K562 (cell line): Measurements from ENCODE around the gene TMIGD2. TPM values are rescaled to one million over a fixed set of nuclear protein-coding genes. Genes with fewer than 3 reads are reported as not detected.
A peak's percentile ranks its signal among the peaks of the same experiment; 100 is the strongest.

ENCODE experiments used
- BCOR ChIP-seq: fragments of 450-650 bp; IDR thresholded peaks from 2 replicates; pipeline ENCODE4 v1.6.1; 2016
- BHLHE40 ChIP-seq: IDR thresholded peaks from 2 replicates; pipeline ENCODE4 v1.6.1; 2011; ENCODE audit warnings: low read length, improper control_type of control experiment
- DPF2 ChIP-seq: fragments of 450-650 bp; IDR thresholded peaks from 2 replicates; pipeline ENCODE4 v1.6.1; 2016
- EHMT2 ChIP-seq: fragments of 450-650 bp; IDR thresholded peaks from 2 replicates; pipeline ENCODE4 v1.6.1; 2018; ENCODE audit warnings: antibody characterized with exemption
- MAFK ChIP-seq: IDR thresholded peaks from 2 replicates; pipeline ENCODE4 v1.6.1; 2011; ENCODE audit warnings: low read length, improper control_type of control experiment
- NCOR1 ChIP-seq: fragments of 450-650 bp; IDR thresholded peaks from 2 replicates; pipeline ENCODE4 v1.6.1; 2016; ENCODE audit warnings: mild to moderate bottlenecking, moderate library complexity
- NONO ChIP-seq, 2 experiments: fragments of 200-400 bp in 1 of 2; fragments of 450-650 bp in 1 of 2; formaldehyde crosslinking in 1 of 2; IDR thresholded peaks; 2 replicates each; pipeline ENCODE4 v1.6.1; 2017; ENCODE audit warnings: low read depth in 2 of 2, mild to moderate bottlenecking in 2 of 2, moderate library complexity in 2 of 2, low read length in 1 of 2
- NR2C1 ChIP-seq, 2 experiments: fragments of 450-650 bp; IDR thresholded peaks; 2 replicates each; pipeline ENCODE4 v1.6.1; 2017; ENCODE audit warnings: mild to moderate bottlenecking in 2 of 2, antibody characterized with exemption in 1 of 2, inconsistent platforms in 1 of 2, missing compliant biosample characterization in 1 of 2, missing genetic modification characterization in 1 of 2
- RBM22 ChIP-seq: fragments of 200-400 bp; formaldehyde crosslinking; IDR thresholded peaks from 2 replicates; pipeline ENCODE4 v1.6.1; 2018; ENCODE audit warnings: low read length, low read depth; ENCODE audit not compliant: poor library complexity, severe bottlenecking
- RUNX1 ChIP-seq: sonication (generic); IDR thresholded peaks from 2 replicates; pipeline ENCODE4 v1.6.1; 2016; ENCODE audit warnings: antibody characterized with exemption, low read depth
- SNRNP70 ChIP-seq: fragments of 200-400 bp; formaldehyde crosslinking; optimal IDR thresholded peaks from 2 replicates; pipeline ENCODE3; 2017; ENCODE audit warnings: low read depth, low read length
- TAF1 ChIP-seq: IDR thresholded peaks from 2 replicates; pipeline ENCODE4 v1.6.1; 2011; ENCODE audit warnings: mild to moderate bottlenecking, low read length, moderate library complexity; ENCODE audit not compliant: insufficient read depth, control insufficient read depth, severe bottlenecking; ENCODE audit errors: extremely low read depth
- TEAD4 ChIP-seq, 2 experiments: sonication (generic) in 1 of 2; formaldehyde crosslinking in 1 of 2; IDR thresholded peaks; 2 replicates each; pipeline versions ENCODE4 v1.6.1 to v1.8.0; 2012 to 2022; ENCODE audit warnings: borderline replicate concordance in 1 of 2, inconsistent platforms in 1 of 2, low read length in 1 of 2, mild to moderate bottlenecking in 1 of 2, missing genetic modification reagents in 1 of 2
- XRCC5 ChIP-seq: fragments of 200-400 bp; formaldehyde crosslinking; IDR thresholded peaks from 2 replicates; pipeline ENCODE4 v1.6.1; 2017; ENCODE audit warnings: low read depth, mild to moderate bottlenecking, low read length
- YY1 ChIP-seq, 3 experiments: IDR thresholded peaks; 2 replicates each; pipeline ENCODE4 v1.6.1; 2011; ENCODE audit warnings: low read length in 2 of 3, mild to moderate bottlenecking in 2 of 3, moderate library complexity in 2 of 3, borderline replicate concordance in 1 of 3, control low read depth in 1 of 3, low read depth in 1 of 3; ENCODE audit not compliant: insufficient read depth in 3 of 3, insufficient replicate concordance in 2 of 3, control insufficient read depth in 1 of 3, insufficient read length in 1 of 3; ENCODE audit errors: extremely low read depth in 1 of 3
- ZBTB7A ChIP-seq: IDR thresholded peaks from 2 replicates; pipeline ENCODE4 v1.6.1; 2011; ENCODE audit warnings: low read depth, mild to moderate bottlenecking, low read length, moderate library complexity, borderline replicate concordance; ENCODE audit not compliant: control insufficient read depth
- ZFP1 ChIP-seq: fragments of 450-650 bp; formaldehyde crosslinking; IDR thresholded peaks from 2 replicates; pipeline ENCODE4 v1.4.0; 2020; ENCODE audit warnings: mild to moderate bottlenecking, mixed read lengths
- ZFP36 ChIP-seq: fragments of 150-350 bp; IDR thresholded peaks from 2 replicates; pipeline ENCODE4 v1.6.1; 2018; ENCODE audit warnings: low read length, low read depth; ENCODE audit not compliant: partially characterized antibody
- ZNF551 ChIP-seq: fragments of 250-450 bp; sonication (Bioruptor Pico); IDR thresholded peaks from 2 replicates; pipeline ENCODE4 v1.5.0; 2021; ENCODE audit warnings: mild to moderate bottlenecking, moderate library complexity
- polyA plus RNA-seq, 8 experiments: library from polyadenylated mRNA; depleted of rRNA in 4 of 8; stranded (reverse) in 5 of 8; unstranded in 3 of 8; fragments of >200 nt; fragmentation: Nextera tagmentation in 2 of 8; fragmentation: Illumina TruSeq in 1 of 8; extraction: Ambion mirVana in 2 of 8; extraction: Trizol in 1 of 8; gene quantifications; 2 replicates each; pipeline versions ENCODE4 v1.2.1 to v1.2.3, GENCODE V29; 2011 to 2014; ENCODE audit warnings: inconsistent platforms in 1 of 8, missing spikeins in 1 of 8
- total RNA-seq, 7 experiments: library from RNA; depleted of rRNA in 6 of 7; stranded (reverse); fragments of >200 nt in 6 of 7; fragmentation: Illumina TruSeq in 2 of 7; extraction: Trizol in 2 of 7; gene quantifications; 2 replicates each; pipeline versions ENCODE4 v1.2.1 to v1.2.3, GENCODE V29; 2011 to 2021; ENCODE audit warnings: low replicate concordance in 1 of 7
- TF ChIP-seq, protein P1 (sequence below): sonication (generic); formaldehyde crosslinking; IDR thresholded peaks from 2 replicates; pipeline ENCODE4 v1.4.0; 2020; ENCODE audit warnings: mild to moderate bottlenecking, missing genetic modification reagents
- TF ChIP-seq, protein P2 (sequence below): fragments of 250-450 bp; sonication (Bioruptor Pico); IDR thresholded peaks from 2 replicates; pipeline ENCODE4 v1.5.0; 2020; ENCODE audit warnings: mild to moderate bottlenecking, borderline replicate concordance
- TF ChIP-seq, protein P3 (sequence below): fragments of 250-450 bp; sonication (Bioruptor Pico); IDR thresholded peaks from 2 replicates; pipeline ENCODE4 v1.6.1; 2021; ENCODE audit warnings: mild to moderate bottlenecking

The TMIGD2 gene
- total and polyA plus RNA-seq, 9 of the 15 experiments (the other 6 are each of a cell fraction or from before 2014, with no cell fraction given), result not detected

DNA sequence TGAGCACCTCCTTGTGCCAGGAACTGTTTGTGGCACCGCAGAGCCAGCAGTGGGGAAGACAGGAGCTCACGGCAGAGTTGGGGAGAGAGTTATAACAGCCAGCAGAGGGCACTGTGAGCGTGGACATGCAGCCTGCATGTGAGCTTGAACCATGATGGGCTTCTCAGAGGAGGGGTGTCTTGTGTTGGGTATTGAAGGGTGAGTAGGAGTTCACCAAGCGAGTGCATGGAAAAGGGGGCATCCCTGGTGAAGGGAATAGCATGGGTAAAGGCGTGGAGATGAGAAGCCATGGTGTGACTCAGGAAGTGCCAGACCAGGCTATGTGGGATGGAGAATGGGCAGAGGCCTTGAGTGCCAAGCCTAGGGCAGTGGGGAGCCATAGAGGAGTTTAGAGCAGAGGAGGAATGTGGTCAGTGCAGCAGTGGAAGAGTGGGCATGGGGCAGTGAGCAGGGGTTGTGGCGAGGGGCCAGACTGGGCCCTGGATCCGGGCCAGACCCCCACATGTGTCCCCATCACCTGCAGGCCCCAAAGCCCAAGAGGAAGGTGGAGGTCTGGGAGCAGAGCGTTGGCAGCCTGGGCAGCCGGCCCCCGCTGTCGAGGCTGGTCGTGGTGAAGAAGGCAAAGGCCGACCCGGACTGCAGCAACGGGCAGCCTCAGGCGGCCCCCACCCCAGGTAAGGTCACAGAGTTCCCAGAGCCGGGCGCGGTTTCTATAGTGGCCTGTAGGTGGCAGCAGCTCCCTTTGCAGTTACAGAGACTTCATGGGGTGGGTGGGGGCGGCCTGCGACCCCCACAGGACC, 34.9 kb downstream of the TMIGD2 start (continued):
- TF ChIP-seq TEAD4 (IDR thresholded peaks at IDR 0.05; ENCODE audit: low read length), result no peak
- no peak for TF ChIP-seq TEAD4 (CRISPR knock-in tag; IDR thresholded peaks at IDR 0.05; ENCODE audit: borderline replicate concordance)
- TF ChIP-seq BCOR, result peak; percentile 86
- no peak for TF ChIP-seq DPF2
- peak in 2 of 3 experiments; percentile 8 to 18 for TF ChIP-seq YY1 (IDR thresholded peaks at IDR 0.05; ENCODE audit: borderline replicate concordance in 1 of 3, control insufficient read depth in 1 of 3, extremely low read depth in 1 of 3, insufficient read depth in 3 of 3, insufficient read length in 1 of 3, insufficient replicate concordance in 2 of 3, low read depth in 1 of 3, low read length in 2 of 3)
- no peak for TF ChIP-seq RUNX1
- TF ChIP-seq SNRNP70, result no peak
- peak; percentile 99 for TF ChIP-seq ZBTB7A
- peak; percentile 55 for TF ChIP-seq BHLHE40
- TF ChIP-seq ZNF551, result no peak
- 0 out of 2 replicates have a peak, but pooled peaks have one; percentile 59 for TF ChIP-seq XRCC5
- TF ChIP-seq NCOR1, result no peak
- 0 out of 2 replicates have a peak, but pooled peaks have one; percentile 45 for TF ChIP-seq EHMT2
- no peak for TF ChIP-seq ZFP1 (CRISPR knock-in tag)
- TF ChIP-seq ZFP36, result peak; percentile 98
- TF ChIP-seq NONO (IDR thresholded peaks at IDR 0.05; ENCODE audit: low read depth in 2 of 2, low read length in 1 of 2), result no peak
- TF ChIP-seq, protein P1, sequence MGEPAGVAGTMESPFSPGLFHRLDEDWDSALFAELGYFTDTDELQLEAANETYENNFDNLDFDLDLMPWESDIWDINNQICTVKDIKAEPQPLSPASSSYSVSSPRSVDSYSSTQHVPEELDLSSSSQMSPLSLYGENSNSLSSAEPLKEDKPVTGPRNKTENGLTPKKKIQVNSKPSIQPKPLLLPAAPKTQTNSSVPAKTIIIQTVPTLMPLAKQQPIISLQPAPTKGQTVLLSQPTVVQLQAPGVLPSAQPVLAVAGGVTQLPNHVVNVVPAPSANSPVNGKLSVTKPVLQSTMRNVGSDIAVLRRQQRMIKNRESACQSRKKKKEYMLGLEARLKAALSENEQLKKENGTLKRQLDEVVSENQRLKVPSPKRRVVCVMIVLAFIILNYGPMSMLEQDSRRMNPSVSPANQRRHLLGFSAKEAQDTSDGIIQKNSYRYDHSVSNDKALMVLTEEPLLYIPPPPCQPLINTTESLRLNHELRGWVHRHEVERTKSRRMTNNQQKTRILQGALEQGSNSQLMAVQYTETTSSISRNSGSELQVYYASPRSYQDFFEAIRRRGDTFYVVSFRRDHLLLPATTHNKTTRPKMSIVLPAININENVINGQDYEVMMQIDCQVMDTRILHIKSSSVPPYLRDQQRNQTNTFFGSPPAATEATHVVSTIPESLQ (CRISPR knock-in tag), result no peak
- TF ChIP-seq, protein P2, sequence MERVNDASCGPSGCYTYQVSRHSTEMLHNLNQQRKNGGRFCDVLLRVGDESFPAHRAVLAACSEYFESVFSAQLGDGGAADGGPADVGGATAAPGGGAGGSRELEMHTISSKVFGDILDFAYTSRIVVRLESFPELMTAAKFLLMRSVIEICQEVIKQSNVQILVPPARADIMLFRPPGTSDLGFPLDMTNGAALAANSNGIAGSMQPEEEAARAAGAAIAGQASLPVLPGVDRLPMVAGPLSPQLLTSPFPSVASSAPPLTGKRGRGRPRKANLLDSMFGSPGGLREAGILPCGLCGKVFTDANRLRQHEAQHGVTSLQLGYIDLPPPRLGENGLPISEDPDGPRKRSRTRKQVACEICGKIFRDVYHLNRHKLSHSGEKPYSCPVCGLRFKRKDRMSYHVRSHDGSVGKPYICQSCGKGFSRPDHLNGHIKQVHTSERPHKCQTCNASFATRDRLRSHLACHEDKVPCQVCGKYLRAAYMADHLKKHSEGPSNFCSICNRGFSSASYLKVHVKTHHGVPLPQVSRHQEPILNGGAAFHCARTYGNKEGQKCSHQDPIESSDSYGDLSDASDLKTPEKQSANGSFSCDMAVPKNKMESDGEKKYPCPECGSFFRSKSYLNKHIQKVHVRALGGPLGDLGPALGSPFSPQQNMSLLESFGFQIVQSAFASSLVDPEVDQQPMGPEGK, result no peak
- TF ChIP-seq RBM22, result peak; percentile 30
- TF ChIP-seq MAFK, result no peak
- TF ChIP-seq NR2C1 (IDR thresholded peaks at IDR 0.05), result peak; percentile 32; the same call in 1 of the 2 replicates
- TF ChIP-seq NR2C1 (tag; IDR thresholded peaks at IDR 0.05), result no peak
- TF ChIP-seq TAF1, result no peak
- TF ChIP-seq, protein P3, sequence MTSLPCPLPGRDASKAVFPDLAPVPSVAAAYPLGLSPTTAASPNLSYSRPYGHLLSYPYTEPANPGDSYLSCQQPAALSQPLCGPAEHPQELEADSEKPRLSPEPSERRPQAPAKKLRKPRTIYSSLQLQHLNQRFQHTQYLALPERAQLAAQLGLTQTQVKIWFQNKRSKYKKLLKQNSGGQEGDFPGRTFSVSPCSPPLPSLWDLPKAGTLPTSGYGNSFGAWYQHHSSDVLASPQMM (CRISPR knock-in tag), result no peak
